Ovary (tissue), 9 donors: ENCODE results near the gene PPM1E. TPM values are rescaled to one million over a fixed set of nuclear protein-coding genes. Genes with fewer than 3 reads are reported as not detected.

Source experiments
- DNase-seq, 5 donors: peaks; one replicate each; pipeline ENCODE4 v3.0.0-alpha.2; 2019 to 2020
- H3K27ac ChIP-seq, 2 donors: fragments of 200-600 bp; one replicate each; pipeline versions ENCODE4 v1.5.1 to v1.8.0; 2019 to 2022
- H3K27me3 ChIP-seq: fragments of 200-600 bp; one replicate; pipeline ENCODE4 v1.8.0; 2022
- H3K36me3 ChIP-seq: fragments of 200-600 bp; sonication (generic); one replicate; pipeline ENCODE4 v1.5.1; 2019
- H3K4me1 ChIP-seq: one replicate; pipeline ENCODE4 v1.8.1; 2013; ENCODE audit warnings: mild to moderate bottlenecking, moderate library complexity; ENCODE audit not compliant: insufficient read depth
- H3K4me3 ChIP-seq: fragments of 200-600 bp; sonication (generic); one replicate; pipeline ENCODE4 v1.5.1; 2017
- H3K9me3 ChIP-seq, 2 donors: fragments of 200-600 bp in 1 of 2; sonication (generic) in 1 of 2; one replicate each; pipeline versions ENCODE4 v1.5.1 to v1.8.1; 2013 to 2019; ENCODE audit warnings: mild to moderate bottlenecking in 1 of 2, moderate library complexity in 1 of 2
- EP300 ChIP-seq: sonication (generic); formaldehyde crosslinking; IDR thresholded peaks from one replicate; pipeline ENCODE4 v1.6.1; 2017; ENCODE audit warnings: antibody characterized with exemption
- POLR2A ChIP-seq: fragments of 450-650 bp; IDR thresholded peaks from one replicate; pipeline ENCODE4 v1.6.1; 2017; ENCODE audit warnings: antibody characterized with exemption, mild to moderate bottlenecking, moderate library complexity
- WGBS, 3 donors: extraction: QIAGEN DNeasy Blood & Tissue Kit in 1 of 3; methylation state at CpG; one replicate each; pipeline versions ENCODE4 v1.1.5 to v1.1.7; 2013 to 2017; 5-methylcytosine and 5-hydroxymethylcytosine counted together
- intact Hi-C, 4 donors: fragments of 100-400 bp; cut with DNase I; formaldehyde crosslinking; loops; one replicate each; pipeline versions ENCODE4 v1.11.0 to v1.15.1; 2022 to 2023
- polyA plus RNA-seq, 2 donors: library from polyadenylated mRNA; stranded (reverse); fragments of 200-250 nt in 1 of 2; fragments of 350-450 nt in 1 of 2; fragmentation: Illumina TruSeq in 1 of 2; extraction: RNeasy Lipid Tissue Mini Kit (QIAGEN cat#74804) in 1 of 2; gene quantifications; one replicate each; pipeline ENCODE4 v1.2.3, GENCODE V29; 2013 to 2014
- small RNA-seq: library from RNA; depleted of rRNA; stranded (forward); fragments of <200 nt; gene quantifications from one replicate; pipeline ENCODE3, GENCODE V24; 2016
- total RNA-seq, 7 donors: library from RNA; depleted of rRNA in 2 of 7; stranded (reverse); fragments of >200 nt in 2 of 7; fragmentation: NEBNext Ultra II Directional in 3 of 7; extraction: Animal tissue kit (Norgen Biotek cat#: 25700) in 3 of 7; gene quantifications; one replicate each; pipeline versions ENCODE4 v1.1.0 to v1.2.4, GENCODE V29; 2016 to 2023
- TF ChIP-seq, protein P1 (sequence below), 3 donors: fragments of 450-650 bp in 2 of 3; fragments of 200-600 bp in 1 of 3; IDR thresholded peaks; one replicate each; pipeline versions ENCODE4 v1.5.1 to v1.8.0; 2016 to 2022; ENCODE audit warnings: antibody characterized with exemption in 3 of 3, mild to moderate bottlenecking in 1 of 3
- donor health status: DM: no; HTN: no; CAD: no; lungs with moderate emphysema.
- donor health status: DM: no; HTN: no; CAD: no.
- donor health status: Bipolar disorder and iron deficiency.
- donor health status: DM: yes; HTN: yes; CAD: no.
- donor health status: DM: no; HTN: no; CAD: no.
- donor health status: DM: yes; HTN: yes; CAD: no.

The PPM1E gene
- total and polyA plus RNA-seq, 9 donors = 0.17 to 3.2 (median 0.47) TPM

DNA sequence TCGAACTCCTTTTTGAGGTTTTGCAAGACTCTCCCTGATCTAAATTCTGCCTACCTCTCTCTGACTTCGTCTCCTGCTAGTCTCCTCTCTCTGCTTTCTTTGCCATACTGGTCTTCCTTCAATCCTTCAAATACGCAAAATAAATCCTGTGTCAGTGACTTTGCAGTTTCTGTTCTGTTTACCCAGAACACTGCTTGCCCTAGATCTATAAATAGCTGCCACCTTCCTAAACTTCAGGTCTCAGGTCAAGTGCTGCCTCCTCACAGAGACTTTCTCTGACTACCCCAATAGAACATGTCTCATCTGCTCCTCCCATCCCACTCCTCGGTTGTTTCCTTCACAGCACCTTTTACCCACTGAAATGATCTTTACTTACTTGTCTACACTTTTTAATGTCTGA is 272.1 kb downstream of the PPM1E start:
- Histone ChIP-seq H3K4me3 (no peak overlapping the region), H3K4me1 (no peaks in the 10 kb centered on the region), H3K36me3 (no peaks in the 10 kb centered on the region), H3K9me3 (no peaks in the 10 kb centered on the region), H3K27ac (no peak overlapping the region), H3K27me3 (no peaks in the 10 kb centered on the region)
- TF ChIP-seq POLR2A (no peak), EP300 (no peak)
- TF ChIP-seq, protein P1, sequence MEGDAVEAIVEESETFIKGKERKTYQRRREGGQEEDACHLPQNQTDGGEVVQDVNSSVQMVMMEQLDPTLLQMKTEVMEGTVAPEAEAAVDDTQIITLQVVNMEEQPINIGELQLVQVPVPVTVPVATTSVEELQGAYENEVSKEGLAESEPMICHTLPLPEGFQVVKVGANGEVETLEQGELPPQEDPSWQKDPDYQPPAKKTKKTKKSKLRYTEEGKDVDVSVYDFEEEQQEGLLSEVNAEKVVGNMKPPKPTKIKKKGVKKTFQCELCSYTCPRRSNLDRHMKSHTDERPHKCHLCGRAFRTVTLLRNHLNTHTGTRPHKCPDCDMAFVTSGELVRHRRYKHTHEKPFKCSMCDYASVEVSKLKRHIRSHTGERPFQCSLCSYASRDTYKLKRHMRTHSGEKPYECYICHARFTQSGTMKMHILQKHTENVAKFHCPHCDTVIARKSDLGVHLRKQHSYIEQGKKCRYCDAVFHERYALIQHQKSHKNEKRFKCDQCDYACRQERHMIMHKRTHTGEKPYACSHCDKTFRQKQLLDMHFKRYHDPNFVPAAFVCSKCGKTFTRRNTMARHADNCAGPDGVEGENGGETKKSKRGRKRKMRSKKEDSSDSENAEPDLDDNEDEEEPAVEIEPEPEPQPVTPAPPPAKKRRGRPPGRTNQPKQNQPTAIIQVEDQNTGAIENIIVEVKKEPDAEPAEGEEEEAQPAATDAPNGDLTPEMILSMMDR (IDR thresholded peaks at IDR 0.05) = no peak
- intact Hi-C loops = no loop called here
- 86 to 89% (median 88%) methylated on average over 4 of the region's 4 CpGs for WGBS, 3 donors
- no peak for DNase-seq

DNA sequence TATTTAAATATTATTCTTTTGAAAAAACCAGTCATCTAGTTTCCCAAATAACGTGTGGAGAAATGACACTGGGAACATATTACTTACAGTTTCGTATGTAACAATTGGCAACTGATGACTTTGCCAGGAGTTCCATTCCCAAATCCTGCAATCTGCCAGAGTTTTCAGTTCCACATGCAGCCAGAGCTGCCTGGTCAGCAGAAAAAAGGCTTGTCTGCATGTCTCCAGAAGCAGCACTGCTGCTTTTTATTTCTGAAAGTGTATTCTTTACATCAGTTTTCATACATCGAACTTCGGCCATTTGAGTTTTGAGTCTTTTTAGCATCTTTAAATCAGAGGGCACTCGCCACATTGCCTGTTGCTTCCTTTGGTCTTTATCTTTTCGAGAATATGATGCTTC is 272.7 kb downstream of the PPM1E start:
- Histone ChIP-seq H3K27ac (no peak overlapping the region), H3K36me3 (no peaks in the 10 kb centered on the region), H3K4me1 (no peaks in the 10 kb centered on the region), H3K9me3 (no peaks in the 10 kb centered on the region), H3K4me3 (no peak overlapping the region), H3K27me3 (no peaks in the 10 kb centered on the region)
- no peak for DNase-seq
- intact Hi-C loops = no loop called here
- 90 to 95% (median 91%) methylated on average over 6 of the region's 6 CpGs for WGBS, 3 donors
- TF ChIP-seq EP300 (no peak), POLR2A (no peak)
- TF ChIP-seq, protein P1 (IDR thresholded peaks at IDR 0.05) = no peak

DNA sequence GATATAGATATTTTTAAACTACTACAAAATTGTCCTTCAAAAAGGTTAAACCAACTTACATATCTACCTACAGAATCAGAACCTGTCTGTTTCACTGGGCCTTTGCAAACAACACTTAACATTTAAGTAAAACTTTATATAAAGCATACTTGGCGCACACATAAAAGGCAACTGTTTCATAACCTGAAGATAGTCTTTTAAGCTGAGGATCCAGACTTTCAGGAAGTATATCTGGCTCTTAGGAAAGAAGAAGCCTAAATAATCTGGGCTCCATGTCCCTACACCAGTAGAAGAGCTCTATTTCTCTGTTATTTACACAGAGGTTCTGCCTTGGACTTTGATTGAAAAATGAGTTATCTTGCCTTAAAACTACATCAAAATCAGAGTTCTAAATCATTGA is 275.2 kb downstream of the PPM1E start:
- 96 to 100% (median 97%) methylated on average over 1 of the region's 1 CpG for WGBS, 3 donors
- H3K27ac ChIP-seq = no peak overlapping the region
- no peaks in the 10 kb centered on the region for H3K36me3 ChIP-seq

More for the DNA sequence above, 275.2 kb downstream of the PPM1E start:
- no peak for DNase-seq
- TF ChIP-seq, protein P1 (IDR thresholded peaks at IDR 0.05) = no peak
- TF ChIP-seq EP300 (no peak), POLR2A (no peak)
- Histone ChIP-seq H3K9me3 (no peaks in the 10 kb centered on the region), H3K4me1 (no peaks in the 10 kb centered on the region), H3K4me3 (no peak overlapping the region), H3K27me3 (no peaks in the 10 kb centered on the region)
- intact Hi-C loops = no loop called here

Small RNAs within 50 kb of the gene (small RNA-seq; reads per million reads assigned to genes)
- gene AC025521.1 (not detected), gene RF00017 (not detected), gene RNU6-518P (not detected)

Other genes starting within 250 kb of the PPM1E start
- gene MTMR4, start 241.2 kb upstream of the PPM1E start, total RNA-seq = 10 to 100 TPM; 23.8 to 60.1 (median 27.7) TPM
- gene MTMR4, start 241.2 kb upstream of the PPM1E start, polyA plus RNA-seq = 10 to 100 TPM; 14.5 to 28.7 TPM
- 1 to 10 TPM in 1 of 7 donors, under 1 TPM in 6; 0.11 to 1.0 (median 0.24) TPM for gene TEX14, start 63.8 kb upstream of the PPM1E start, total RNA-seq
- gene TEX14, start 63.8 kb upstream of the PPM1E start, polyA plus RNA-seq = under 1 TPM; 0.34 to 0.48 TPM
- 10 to 100 TPM; 14.2 to 22.2 (median 19.3) TPM for gene RAD51C, start 63.3 kb upstream of the PPM1E start, total RNA-seq
- 10 to 100 TPM; 20.1 to 32.1 TPM for gene RAD51C, start 63.3 kb upstream of the PPM1E start, polyA plus RNA-seq